GM13977 (cell line): ENCODE results near the gene RAB13.

Experiments
- DNase-seq: peaks from one replicate; pipeline ENCODE4 v3.0.0; 2012; ENCODE audit warnings: low spot score
- CTCF ChIP-seq: IDR thresholded peaks from 2 replicates; pipeline ENCODE4 v1.5.1; 2012; ENCODE audit warnings: mild to moderate bottlenecking, control low read depth; ENCODE audit not compliant: insufficient read depth; ENCODE audit errors: extremely low read depth, missing control alignments
- in situ Hi-C: fragments of 300-500 bp; cut with MboI; formaldehyde crosslinking; loops from one replicate; pipeline ENCODE4 v1.12.0; 2022; ENCODE audit warnings: low sequenced_read_pairs, low pct_unique_long_range_greater_than_20kb, mixed read lengths, inconsistent platforms; ENCODE audit not compliant: unreplicated experiment

RAB13 gene

GRCh38 chr1:153962088-153963029, 23.8 kb downstream of the RAB13 start:
- TF ChIP-seq CTCF = peak; percentile 18
- DNase-seq = no peak
- in situ Hi-C loops = no loop called here

- no peak for TF ChIP-seq CTCF
- DNase-seq = no peak
- in situ Hi-C loops = no loop called here
These were observed 24.7 kb downstream of the RAB13 start for GRCh38 chr1:153961421-153961820.

GRCh38 chr1:153960206-153960605, 25.9 kb downstream of the RAB13 start:
- in situ Hi-C loops = no loop called here
- DNase-seq = no peak
- TF ChIP-seq CTCF = no peak

- in situ Hi-C loops = no loop called here
- no peak for TF ChIP-seq CTCF
- DNase-seq = no peak
These were observed 26.7 kb downstream of the RAB13 start for GRCh38 chr1:153959454-153959853.

- in situ Hi-C loops = no loop called here
- no peak for DNase-seq
- no peak for TF ChIP-seq CTCF
These were observed 27.2 kb downstream of the RAB13 start for GRCh38 chr1:153958961-153959260.

GRCh38 chr1:153958111-153958960, 27.8 kb downstream of the RAB13 start, which contains the start of gene CRTC2:
Gene CRTC2 (minus strand): TSS chr1:153958612. CDS start chr1:153958497, 115 bp downstream.
- in situ Hi-C loops = no loop called here
- TF ChIP-seq CTCF = peak; percentile 19
- peak; percentile 98 for DNase-seq
